HepG2 (cell line): ENCODE data around the gene CDK6. TPM values are rescaled to one million over a fixed set of nuclear protein-coding genes. Genes with fewer than 3 reads are reported as not detected.
A peak's percentile ranks its signal among the peaks of the same experiment; 100 is the strongest.

Experiments used
- ATAC-seq: fragments of 200-7000 bp; cut with Tn5 transposase; 3 replicates; pipeline ENCODE4 v1.9.1; 2020; ENCODE audit warnings: mild to moderate bottlenecking, moderate library complexity
- BruUV-seq: library from RNA; stranded (reverse); fragments of 400-500 nt; replicated peaks from 2 replicates; lab custom pipeline; 2021; lab: Mats Ljungman, UMichigan
- CTCF ChIA-PET: fragments of 300-600 bp; formaldehyde crosslinking; extraction: SDS; loops from one replicate; lab custom pipeline; 2021; ENCODE audit warnings: low total read pairs, inconsistent platforms, low intra/inter-chr PET ratio; lab: Yijun Ruan, JAX
- POLR2A ChIA-PET: fragments of 350-600 bp; sonication (Branson Sonifier 250); formaldehyde crosslinking; loops from one replicate; lab custom pipeline; 2020; ENCODE audit warnings: antibody characterized with exemption, inconsistent platforms; lab: Yijun Ruan, JAX
- DNase-seq: peaks from one replicate; pipeline ENCODE4 v3.0.0-alpha.2; 2015; ENCODE audit warnings: low spot score
- FAIRE-seq: peaks from 3 replicates; lab custom pipeline; 2011; peaks lifted over from hg19 to GRCh38; lab: Jason Lieb, UNC
- H2AFZ ChIP-seq: one replicate; pipeline ENCODE4 v1.6.1; 2011; ENCODE audit warnings: low read length, inconsistent platforms
- H3K27ac ChIP-seq: fragments of 300-600 bp; 3 replicates; pipeline ENCODE4 v1.8.0; 2011; ENCODE audit warnings: mixed run types, mild to moderate bottlenecking, mixed read lengths, low read length, inconsistent platforms; ENCODE audit not compliant: insufficient read depth; ENCODE audit errors: extremely low read length
- H3K27me3 ChIP-seq, 2 experiments: fragments of 200-600 bp in 1 of 2; 2 replicates in 1 of 2; 3 replicates in 1 of 2; pipeline versions ENCODE4 v1.6.0 to v1.8.0; 2011; ENCODE audit warnings: low read length in 2 of 2, mild to moderate bottlenecking in 2 of 2, moderate library complexity in 2 of 2, inconsistent platforms in 1 of 2; ENCODE audit not compliant: insufficient read depth in 2 of 2, control insufficient read depth in 1 of 2
- H3K36me3 ChIP-seq, 2 experiments: fragments of 200-600 bp in 1 of 2; replicated peaks in 1 of 2; 2 replicates in 1 of 2; 3 replicates in 1 of 2; pipeline versions ENCODE4 v1.5.1 to v1.8.0; 2011; ENCODE audit warnings: low read length in 2 of 2, inconsistent platforms in 1 of 2; ENCODE audit not compliant: insufficient read depth in 2 of 2, control insufficient read depth in 1 of 2
- H3K4me1 ChIP-seq: 2 replicates; pipeline ENCODE4 v1.5.1; 2012; ENCODE audit warnings: low read length, inconsistent platforms; ENCODE audit not compliant: insufficient read depth
- H3K4me2 ChIP-seq: 2 replicates; pipeline ENCODE4 v1.6.0; 2011; ENCODE audit warnings: low read depth, low read length, inconsistent platforms
- H3K4me3 ChIP-seq, 3 experiments: fragments of 200-600 bp in 1 of 3; sonication (generic), shearing (Covaris generic) in 1 of 3; replicated peaks in 1 of 3; 2 replicates each; pipeline ENCODE4 v1.5.1; 2011 to 2016; ENCODE audit warnings: low read length in 3 of 3, inconsistent platforms in 2 of 3, low read depth in 2 of 3, mild to moderate bottlenecking in 2 of 3, control low read depth in 1 of 3, mixed read lengths in 1 of 3; ENCODE audit not compliant: insufficient read depth in 1 of 3
- H3K79me2 ChIP-seq: one replicate; pipeline ENCODE4 v1.6.1; 2011; ENCODE audit warnings: low read length, inconsistent platforms; ENCODE audit not compliant: insufficient read depth
- H3K9ac ChIP-seq: 2 replicates; pipeline ENCODE4 v1.6.0; 2011; ENCODE audit warnings: mild to moderate bottlenecking, low read depth, low read length, inconsistent platforms; ENCODE audit not compliant: insufficient read depth
- H3K9me3 ChIP-seq: 2 replicates; pipeline ENCODE4 v1.5.1; 2012; ENCODE audit warnings: mild to moderate bottlenecking, low read length
- H4K20me1 ChIP-seq: 2 replicates; pipeline ENCODE4 v1.6.0; 2011; ENCODE audit warnings: inconsistent platforms, mild to moderate bottlenecking, low read length, moderate library complexity; ENCODE audit not compliant: insufficient read depth
- CEBPG ChIP-seq: IDR thresholded peaks from 2 replicates; pipeline ENCODE4 v1.6.1; 2016
- ISX ChIP-seq: sonication (generic); formaldehyde crosslinking; conservative IDR thresholded peaks from 2 replicates; pipeline ENCODE4 v1.5.0; 2020; ENCODE audit warnings: missing genetic modification reagents
- MYNN ChIP-seq: sonication (generic); formaldehyde crosslinking; IDR thresholded peaks from 2 replicates; pipeline ENCODE4 v1.4.0; 2020; ENCODE audit warnings: mild to moderate bottlenecking, low read depth, missing genetic modification reagents
- RBM22 ChIP-seq: fragments of 200-400 bp; formaldehyde crosslinking; optimal IDR thresholded peaks from 2 replicates; pipeline ENCODE3; 2017; ENCODE audit warnings: mild to moderate bottlenecking, low read length, moderate library complexity
- SMC3 ChIP-seq: IDR thresholded peaks from 2 replicates; pipeline ENCODE4 v1.6.1; 2011; ENCODE audit warnings: low read length, improper control_type of control experiment
- ZNF17 ChIP-seq: sonication (generic); formaldehyde crosslinking; IDR thresholded peaks from 2 replicates; pipeline ENCODE4 v1.5.0; 2020; ENCODE audit warnings: mild to moderate bottlenecking, missing genetic modification reagents
- WGBS: methylation state at CpG from one replicate; pipeline ENCODE4 v1.1.6; 2017; ENCODE audit warnings: low lambda C conversion rate; 5-methylcytosine and 5-hydroxymethylcytosine counted together
- in situ Hi-C: cut with HindIII; loops from 2 replicates; pipeline ENCODE4 v1.10.0; 2017; ENCODE audit warnings: low pct_unique_long_range_greater_than_20kb; ENCODE audit not compliant: extremely low pct_ligation_motif_present
- intact Hi-C: fragments of 100-400 bp; cut with micrococcal nuclease; formaldehyde crosslinking; loops from one replicate; pipeline ENCODE4 v1.10.0; 2022; ENCODE audit not compliant: unreplicated experiment
- polyA plus RNA-seq, 8 experiments: library from polyadenylated mRNA; depleted of rRNA in 3 of 8; stranded (reverse) in 7 of 8; unstranded in 1 of 8; fragments of >200 nt; fragmentation: Illumina TruSeq in 4 of 8; extraction: Trizol in 4 of 8; gene quantifications; 2 replicates each; pipeline versions ENCODE4 v1.2.1 to v1.2.3, GENCODE V29; 2011 to 2016; ENCODE audit warnings: low read depth in 4 of 8, missing spikeins in 1 of 8, mixed read lengths in 1 of 8; ENCODE audit not compliant: insufficient read depth in 1 of 8
- total RNA-seq, 5 experiments: library from RNA; depleted of rRNA; stranded (reverse); fragments of >200 nt; fragmentation: Illumina TruSeq; extraction: Trizol; gene quantifications; 2 replicates each; pipeline ENCODE4 v1.2.3, GENCODE V29; 2016; ENCODE audit warnings: low read depth in 1 of 5
- TF ChIP-seq, protein P1 (sequence below): sonication (generic); formaldehyde crosslinking; IDR thresholded peaks from 2 replicates; pipeline ENCODE4 v1.8.0; 2022; ENCODE audit warnings: missing genetic modification reagents, low read depth, mild to moderate bottlenecking, borderline replicate concordance
- TF ChIP-seq, protein P2 (sequence below): sonication (generic); formaldehyde crosslinking; IDR thresholded peaks from 2 replicates; pipeline ENCODE4 v1.5.1; 2020; ENCODE audit warnings: missing genetic modification reagents, mild to moderate bottlenecking, borderline replicate concordance

The CDK6 gene
- total and polyA plus RNA-seq, 2 of the 13 experiments (the other 11 are each of a cell fraction or from before 2014, with no cell fraction given), result 34.6 to 90.8 TPM

- Histone ChIP-seq H3K27ac (peak overlapping the region; percentile 91), H3K4me2 (no peak overlapping the region), H3K4me1 (peaks cover 88% of the 10 kb centered on the region), H3K27me3 (no peaks in the 10 kb centered on the region), H3K79me2 (peaks cover 20% of the 10 kb centered on the region), H3K9me3 (no peaks in the 10 kb centered on the region), H3K36me3 (peaks cover 6 to 13% of the 10 kb centered on the region in 2 experiments), H3K9ac (peak overlapping the region; percentile 63; the same call in 1 of the 2 replicates), H4K20me1 (no peaks in the 10 kb centered on the region), H3K4me3 (no peak overlapping the region), H2AFZ (no peak overlapping the region)
- TF ChIP-seq ISX (CRISPR knock-in tag) (no peak), CEBPG (peak; percentile 4; the same call in 1 of the 2 replicates), MYNN (CRISPR knock-in tag) (no peak), ZNF17 (CRISPR knock-in tag) (no peak)
- TF ChIP-seq, protein P1, sequence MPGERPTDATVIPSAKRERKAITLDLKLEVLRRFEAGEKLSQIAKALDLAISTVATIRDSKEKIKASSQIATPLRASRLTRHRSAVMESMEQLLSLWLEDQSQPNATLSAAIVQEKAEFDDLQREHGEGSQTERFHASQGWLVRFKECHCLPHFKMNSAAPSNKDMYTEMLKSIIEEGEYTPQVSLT (CRISPR knock-in tag), result no peak
- intact Hi-C loops, result no loop called here
- no peak for ATAC-seq
- DNase-seq, result no peak
- ChIA-PET CTCF (no interaction called here), POLR2A (interaction anchor here (1.3 to 4.3 kb wide), 2 partner anchors 14 to 16 kb away, joined by 4 to 24 read pairs; no protein-coding TSS in a partner anchor)
- no TSS peak for BruUV-seq
- FAIRE-seq, result no peak
- 96% methylated on average over 5 of the region's 5 CpGs for WGBS
- in situ Hi-C loops, result loop anchor here (5.0 kb wide), 1 partner anchor 151 kb away; no protein-coding TSS in a partner anchor
Observed at GRCh38 chr7:92681633-92682032, 154.7 kb downstream of the CDK6 start.

- H3K27ac ChIP-seq, result peak overlapping the region; percentile 91
- WGBS, result 100% methylated on average over 1 of the region's 1 CpG
- peaks cover 83% of the 10 kb centered on the region for H3K4me1 ChIP-seq
- FAIRE-seq (no peak), DNase-seq (peak; percentile 20), ATAC-seq (peak; percentile 17)
- no peaks in the 10 kb centered on the region for H3K9me3 ChIP-seq
- H3K79me2 ChIP-seq, result peaks cover 21% of the 10 kb centered on the region
- TF ChIP-seq, protein P2, sequence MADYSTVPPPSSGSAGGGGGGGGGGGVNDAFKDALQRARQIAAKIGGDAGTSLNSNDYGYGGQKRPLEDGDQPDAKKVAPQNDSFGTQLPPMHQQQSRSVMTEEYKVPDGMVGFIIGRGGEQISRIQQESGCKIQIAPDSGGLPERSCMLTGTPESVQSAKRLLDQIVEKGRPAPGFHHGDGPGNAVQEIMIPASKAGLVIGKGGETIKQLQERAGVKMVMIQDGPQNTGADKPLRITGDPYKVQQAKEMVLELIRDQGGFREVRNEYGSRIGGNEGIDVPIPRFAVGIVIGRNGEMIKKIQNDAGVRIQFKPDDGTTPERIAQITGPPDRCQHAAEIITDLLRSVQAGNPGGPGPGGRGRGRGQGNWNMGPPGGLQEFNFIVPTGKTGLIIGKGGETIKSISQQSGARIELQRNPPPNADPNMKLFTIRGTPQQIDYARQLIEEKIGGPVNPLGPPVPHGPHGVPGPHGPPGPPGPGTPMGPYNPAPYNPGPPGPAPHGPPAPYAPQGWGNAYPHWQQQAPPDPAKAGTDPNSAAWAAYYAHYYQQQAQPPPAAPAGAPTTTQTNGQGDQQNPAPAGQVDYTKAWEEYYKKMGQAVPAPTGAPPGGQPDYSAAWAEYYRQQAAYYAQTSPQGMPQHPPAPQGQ (CRISPR knock-in tag), result no peak
- TF ChIP-seq SMC3 (peak; percentile 24; the same call in 1 of the 2 replicates), RBM22 (peak; percentile 69)
- in situ Hi-C loops (loop anchor here (5.0 kb wide), 1 partner anchor 152 kb away; no protein-coding TSS in a partner anchor), intact Hi-C loops (no loop called here)
- no peak overlapping the region for H3K9ac ChIP-seq
- H4K20me1 ChIP-seq, result no peaks in the 10 kb centered on the region
- H2AFZ ChIP-seq, result no peak overlapping the region
- POLR2A ChIA-PET, result interaction anchor here (0.7 to 4.3 kb wide), 6 partner anchors 9 to 153 kb away, joined by 3 to 24 read pairs (median 4); no protein-coding TSS in a partner anchor
- no peak overlapping the region for H3K4me3 ChIP-seq
- CTCF ChIA-PET, result no interaction called here
- no peaks in the 10 kb centered on the region for H3K27me3 ChIP-seq
- H3K36me3 ChIP-seq, result peaks cover 6 to 15% of the 10 kb centered on the region in 2 experiments
- BruUV-seq, result no TSS peak
- H3K4me2 ChIP-seq, result no peak overlapping the region
Observed at GRCh38 chr7:92680442-92680841, 155.9 kb downstream of the CDK6 start.
